H1 (cell line): ENCODE data around the gene EGFLAM. TPM values are rescaled to one million over a fixed set of nuclear protein-coding genes. Genes with fewer than 3 reads are reported as not detected.

Source experiments
- RFX5 ChIP-seq: IDR thresholded peaks from 2 replicates; pipeline ENCODE4 v1.6.1; 2011; ENCODE audit warnings: low read depth, low read length, improper control_type of control experiment, borderline replicate concordance
- polyA plus RNA-seq, 7 experiments: library from polyadenylated mRNA; depleted of rRNA in 3 of 7; stranded (reverse) in 5 of 7; unstranded in 2 of 7; fragments of >200 nt in 5 of 7; fragments of 200-250 nt in 2 of 7; gene quantifications; 1 replicate in 5 of 7; 2 replicates in 1 of 7; 4 replicates in 1 of 7; pipeline versions ENCODE4 v1.2.1 to v1.2.3, GENCODE V29; 2011 to 2013; ENCODE audit warnings: missing spikeins in 2 of 7, mixed read lengths in 2 of 7
- total RNA-seq: library from RNA; stranded (reverse); fragmentation: NEBNext Ultra II Directional; extraction: Animal tissue kit (Norgen Biotek cat#: 25700); gene quantifications from 2 replicates; pipeline ENCODE4 v1.2.1, GENCODE V29; 2021
- TF ChIP-seq, protein P1 (sequence below): IDR thresholded peaks from 2 replicates; pipeline ENCODE4 v1.6.1; 2012; ENCODE audit warnings: inconsistent platforms
- TF ChIP-seq, protein P2 (sequence below): IDR thresholded peaks from 2 replicates; pipeline ENCODE4 v1.6.1; 2011; ENCODE audit warnings: low read length, improper control_type of control experiment

Gene EGFLAM
- total and polyA plus RNA-seq, 2 of the 8 experiments (the other 6 are each of a cell fraction or from before 2014, with no cell fraction given) = 0.20 to 0.24 TPM

DNA sequence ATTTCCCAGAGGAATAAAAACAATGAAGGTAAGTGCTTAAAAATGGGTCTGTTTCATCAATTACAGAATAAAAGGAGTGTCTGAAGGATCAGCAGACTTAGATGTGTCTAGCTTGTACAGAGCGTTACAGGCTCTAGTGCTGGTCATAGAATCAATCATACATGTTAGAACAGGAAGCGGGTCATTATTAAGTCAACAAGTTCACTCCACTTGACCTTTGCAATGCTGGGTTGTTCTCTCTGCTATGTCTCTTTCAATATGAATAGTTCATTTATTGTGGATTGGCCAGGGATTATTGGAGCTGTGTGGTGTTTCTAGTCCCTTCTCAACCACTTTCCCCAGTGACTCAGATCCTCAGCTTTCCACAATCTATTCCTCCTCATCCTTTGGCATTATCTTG lies 20.7 kb upstream of the EGFLAM start (continued):
- TF ChIP-seq, protein P1, sequence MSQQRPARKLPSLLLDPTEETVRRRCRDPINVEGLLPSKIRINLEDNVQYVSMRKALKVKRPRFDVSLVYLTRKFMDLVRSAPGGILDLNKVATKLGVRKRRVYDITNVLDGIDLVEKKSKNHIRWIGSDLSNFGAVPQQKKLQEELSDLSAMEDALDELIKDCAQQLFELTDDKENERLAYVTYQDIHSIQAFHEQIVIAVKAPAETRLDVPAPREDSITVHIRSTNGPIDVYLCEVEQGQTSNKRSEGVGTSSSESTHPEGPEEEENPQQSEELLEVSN = no peak
- TF ChIP-seq RFX5 = no peak
- TF ChIP-seq, protein P2, sequence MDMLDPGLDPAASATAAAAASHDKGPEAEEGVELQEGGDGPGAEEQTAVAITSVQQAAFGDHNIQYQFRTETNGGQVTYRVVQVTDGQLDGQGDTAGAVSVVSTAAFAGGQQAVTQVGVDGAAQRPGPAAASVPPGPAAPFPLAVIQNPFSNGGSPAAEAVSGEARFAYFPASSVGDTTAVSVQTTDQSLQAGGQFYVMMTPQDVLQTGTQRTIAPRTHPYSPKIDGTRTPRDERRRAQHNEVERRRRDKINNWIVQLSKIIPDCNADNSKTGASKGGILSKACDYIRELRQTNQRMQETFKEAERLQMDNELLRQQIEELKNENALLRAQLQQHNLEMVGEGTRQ = no peak
- TF ChIP-seq, all 59 proteins: peak for 0
